GM15510 (cell line): ENCODE measurements around the gene USP21.

Source experiments
- POLR2A ChIP-seq: IDR thresholded peaks from 3 replicates; pipeline ENCODE4 v1.6.1; 2011; ENCODE audit warnings: borderline replicate concordance; ENCODE audit not compliant: insufficient read length; ENCODE audit errors: extremely low read depth

USP21 gene, protein sequence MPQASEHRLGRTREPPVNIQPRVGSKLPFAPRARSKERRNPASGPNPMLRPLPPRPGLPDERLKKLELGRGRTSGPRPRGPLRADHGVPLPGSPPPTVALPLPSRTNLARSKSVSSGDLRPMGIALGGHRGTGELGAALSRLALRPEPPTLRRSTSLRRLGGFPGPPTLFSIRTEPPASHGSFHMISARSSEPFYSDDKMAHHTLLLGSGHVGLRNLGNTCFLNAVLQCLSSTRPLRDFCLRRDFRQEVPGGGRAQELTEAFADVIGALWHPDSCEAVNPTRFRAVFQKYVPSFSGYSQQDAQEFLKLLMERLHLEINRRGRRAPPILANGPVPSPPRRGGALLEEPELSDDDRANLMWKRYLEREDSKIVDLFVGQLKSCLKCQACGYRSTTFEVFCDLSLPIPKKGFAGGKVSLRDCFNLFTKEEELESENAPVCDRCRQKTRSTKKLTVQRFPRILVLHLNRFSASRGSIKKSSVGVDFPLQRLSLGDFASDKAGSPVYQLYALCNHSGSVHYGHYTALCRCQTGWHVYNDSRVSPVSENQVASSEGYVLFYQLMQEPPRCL

DNA sequence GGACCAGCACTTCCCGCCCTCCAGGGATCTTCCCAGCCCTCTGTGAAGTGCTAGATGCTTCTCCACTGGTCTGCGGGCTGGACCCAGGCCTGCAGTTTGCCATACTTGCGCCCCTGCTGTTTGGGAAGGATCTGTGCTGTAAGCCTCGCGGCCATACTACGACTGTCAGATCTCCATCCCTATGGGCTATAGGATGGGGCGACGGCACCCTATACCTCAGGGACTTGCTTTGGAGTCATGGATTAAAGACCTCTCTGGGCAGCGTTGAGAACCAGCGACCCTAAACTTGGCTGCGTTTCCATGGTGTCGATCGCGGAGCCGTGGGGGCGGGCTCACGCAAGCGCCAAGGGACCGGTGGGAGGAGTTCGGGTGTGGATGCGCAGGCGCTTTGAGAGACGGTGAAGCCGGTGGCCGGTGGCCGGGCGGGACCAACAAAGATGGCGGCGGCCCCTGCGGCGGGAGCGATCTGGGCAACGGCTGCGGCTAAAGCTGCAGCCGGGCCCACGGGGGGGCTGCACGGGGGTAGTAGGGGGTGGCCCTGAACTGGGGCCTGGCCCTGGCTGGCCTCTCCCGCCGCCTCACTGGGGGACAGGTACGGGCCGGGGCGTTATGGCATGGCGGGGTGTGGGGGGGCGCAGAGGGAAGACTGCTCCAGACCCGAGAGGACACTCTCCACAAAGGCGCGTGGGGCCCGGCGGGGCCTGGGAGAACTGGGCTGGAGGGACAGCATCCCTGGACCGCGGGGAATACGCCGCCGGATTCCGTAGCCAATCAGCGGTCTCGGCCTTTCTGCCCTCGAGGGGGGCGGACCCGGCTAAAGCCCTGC, at the start of gene USP21:
Gene USP21, plus strand, starts transcription at position 414 of the 826 bp plus-strand sequence. CDS start 1,141 bp downstream, outside the sequence.
- peak; percentile 88 for TF ChIP-seq POLR2A

GRCh38 chr1:161111117-161111516, 48.2 kb upstream of the USP21 start:
- TF ChIP-seq POLR2A = no peak

GRCh38 chr1:161111527-161111926, 47.8 kb upstream of the USP21 start:
- TF ChIP-seq POLR2A = no peak

GRCh38 chr1:161113915-161114314, 45.4 kb upstream of the USP21 start:
- no peak for TF ChIP-seq POLR2A

- no peak for TF ChIP-seq POLR2A
These were observed 44.7 kb upstream of the USP21 start for GRCh38 chr1:161114556-161114955.

DNA sequence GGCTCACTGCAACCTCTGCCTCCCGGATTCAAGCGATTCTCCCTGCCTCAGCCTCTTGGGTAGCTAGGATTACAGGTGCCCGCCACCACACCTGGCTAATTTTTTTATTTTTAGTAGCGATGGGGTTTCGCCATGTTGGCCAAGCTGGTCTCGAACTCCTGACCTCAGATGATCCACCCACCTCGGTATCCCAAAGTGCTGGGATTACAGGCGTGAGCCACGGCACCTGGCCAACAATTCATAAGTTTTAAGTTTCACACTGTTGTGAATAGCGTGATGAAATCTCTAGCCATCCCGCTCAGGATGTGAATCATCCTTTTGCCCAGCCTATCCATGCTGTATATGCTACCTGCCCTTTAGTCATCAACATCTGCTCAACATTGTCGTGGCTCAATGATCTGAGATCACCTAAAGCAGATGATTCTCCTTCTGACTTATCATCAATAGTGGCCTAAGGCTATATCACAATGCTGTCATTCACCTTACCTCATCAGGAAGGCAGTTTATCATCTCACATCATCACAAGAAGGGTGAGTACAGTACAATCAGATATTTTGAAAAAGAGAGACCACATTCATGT, 44.1 kb upstream of the USP21 start:
- no peak for TF ChIP-seq POLR2A

- TF ChIP-seq POLR2A = peak; percentile 94
These were observed 41.3 kb upstream of the USP21 start, which contains the start of the genes NIT1 and PFDN2 for GRCh38 chr1:161117759-161118581. TSS of gene NIT1 (plus strand) at chr1:161118105. CDS start at chr1:161118177, 72 bp downstream. TSS of gene PFDN2 (minus strand) at chr1:161118037. CDS start at chr1:161118026, 11 bp downstream.

- TF ChIP-seq POLR2A = no peak
These were observed 40.0 kb upstream of the USP21 start for GRCh38 chr1:161119092-161119903.

- no peak for TF ChIP-seq POLR2A
These were observed 38.2 kb upstream of the USP21 start for GRCh38 chr1:161121042-161121650.

GRCh38 chr1:161121834-161122233, 37.5 kb upstream of the USP21 start:
- no peak for TF ChIP-seq POLR2A

- TF ChIP-seq POLR2A = no peak
These were observed 36.3 kb upstream of the USP21 start for GRCh38 chr1:161122967-161123366.

DNA sequence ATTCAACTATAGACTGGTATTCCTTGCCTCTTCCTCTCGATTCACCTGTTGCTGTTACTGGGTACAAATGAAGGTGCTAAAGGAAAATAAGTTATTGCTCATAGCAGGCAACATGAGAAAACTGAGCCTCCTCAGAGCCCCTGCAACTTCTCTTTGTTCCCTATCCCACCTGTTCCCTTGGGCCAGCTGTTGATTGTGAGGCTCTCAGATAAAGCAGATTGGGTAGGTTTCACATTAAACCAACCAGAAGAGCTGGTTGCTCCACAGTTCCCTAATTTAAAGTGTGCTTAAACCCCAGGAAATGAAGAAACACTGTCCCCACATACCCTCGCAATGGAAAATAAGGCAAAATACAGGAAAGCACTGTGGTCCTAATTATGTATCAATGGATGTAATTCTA, 31.7 kb upstream of the USP21 start:
- no peak for TF ChIP-seq POLR2A

DNA sequence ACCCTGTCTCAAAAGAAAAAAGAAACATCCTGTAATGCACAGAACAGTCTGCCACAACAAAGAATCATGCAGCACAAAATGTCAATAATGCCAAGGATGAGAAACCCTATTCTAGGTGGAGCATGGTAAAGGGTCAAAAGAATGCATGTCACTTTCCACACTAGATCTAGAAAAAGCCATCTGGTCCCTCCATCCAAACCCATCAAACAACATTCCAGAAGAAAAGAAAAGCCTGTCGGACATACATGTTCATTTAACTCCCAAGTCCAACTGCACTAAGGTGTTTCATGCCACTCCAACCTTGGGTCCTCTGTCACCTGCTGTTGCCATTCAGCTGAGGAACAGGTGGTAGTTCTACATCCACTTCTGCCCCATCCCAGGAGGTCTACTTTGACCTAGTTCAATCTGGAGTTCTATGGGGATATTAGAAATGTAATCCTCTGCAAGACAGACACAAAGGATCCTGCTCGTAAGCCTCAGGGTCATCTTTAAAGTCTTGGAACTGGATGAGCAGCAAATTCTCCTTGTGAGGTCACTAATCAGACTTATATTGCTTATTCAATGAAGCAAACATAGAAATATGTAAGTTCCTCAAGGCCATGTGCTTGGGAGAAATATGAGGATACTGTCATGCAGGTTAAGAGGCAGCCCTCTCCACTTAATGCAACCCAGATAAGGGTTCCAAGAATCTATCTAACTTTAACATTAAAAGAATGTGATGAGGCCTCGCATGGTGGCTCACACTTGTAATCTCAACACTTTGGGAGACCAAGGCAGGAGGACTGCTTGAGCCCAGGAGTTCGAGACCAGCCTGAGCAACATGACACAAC, 30.5 kb upstream of the USP21 start:
- no peak for TF ChIP-seq POLR2A

- no peak for TF ChIP-seq POLR2A
These were observed 29.0 kb upstream of the USP21 start for GRCh38 chr1:161130266-161130665.
